ENCODE data around the gene PTPA.
A peak's percentile ranks its signal among the peaks of the same experiment; 100 is the strongest.

The PTPA gene

DNA sequence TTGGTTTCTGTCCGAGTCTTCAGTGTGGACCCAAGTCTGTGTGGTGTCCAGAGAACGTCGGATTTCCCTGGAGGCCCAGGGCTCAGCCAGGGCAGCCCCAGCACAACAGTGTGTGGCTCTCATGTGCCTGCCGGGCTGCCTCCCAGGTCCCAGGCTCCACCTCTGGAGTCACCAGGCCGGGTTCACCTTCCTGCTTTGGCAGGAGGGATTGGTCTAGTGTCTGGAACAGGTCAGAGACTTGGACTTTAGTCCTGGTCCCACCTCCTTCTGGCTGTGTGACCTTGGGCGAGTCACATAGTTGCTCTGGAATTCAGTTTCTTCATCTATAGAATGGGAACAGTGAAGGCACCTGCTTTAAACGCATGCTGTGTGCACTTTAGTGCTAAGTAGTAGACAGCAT lies 27.1 kb upstream of the PTPA start:
- DNase-seq = no peak

- DNase-seq = no peak
Observed at GRCh38 chr9:129089246-129089645, 22.0 kb upstream of the PTPA start.

DNA sequence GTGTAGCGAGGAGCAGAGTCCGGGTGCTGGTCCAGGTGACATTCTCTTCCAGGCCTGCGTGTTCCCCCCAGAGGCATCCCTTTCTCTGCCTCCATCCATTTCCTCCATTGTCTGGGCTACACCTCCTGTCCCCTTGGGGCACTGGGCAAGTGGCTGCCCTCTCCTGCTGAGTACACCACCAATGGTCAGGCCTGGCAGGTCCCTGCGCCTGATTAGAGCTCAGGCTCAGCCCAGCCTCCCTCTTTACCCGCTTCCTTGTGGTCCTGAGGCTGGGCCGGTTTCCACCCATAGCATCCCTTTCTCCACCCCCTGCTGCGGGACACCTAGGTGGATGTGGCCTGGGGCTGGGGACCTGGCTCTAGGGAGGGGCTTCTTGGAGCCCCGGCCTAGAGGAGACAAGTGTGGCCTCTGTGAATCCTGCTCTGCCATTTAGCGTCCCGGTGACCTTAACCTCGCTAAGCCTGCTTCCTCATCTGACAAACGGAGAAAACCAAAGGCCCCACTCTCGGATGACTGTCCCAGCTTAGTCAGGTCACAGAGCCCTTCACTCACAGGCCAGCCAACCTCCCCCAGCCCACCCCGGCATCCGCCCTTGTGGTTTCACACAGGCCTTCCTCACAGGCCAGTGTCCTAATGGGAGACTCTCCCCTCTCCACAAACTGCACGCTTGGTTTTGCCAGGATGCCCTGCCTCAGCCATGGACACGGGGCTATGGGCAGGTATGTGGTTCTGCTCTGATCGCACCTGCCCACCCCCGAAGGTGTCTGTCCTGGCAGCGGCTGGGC lies 17.4 kb upstream of the PTPA start:
- DNase-seq = no peak

GRCh38 chr9:129094387-129095169 lies 16.6 kb upstream of the PTPA start:
- no peak for DNase-seq

DNA sequence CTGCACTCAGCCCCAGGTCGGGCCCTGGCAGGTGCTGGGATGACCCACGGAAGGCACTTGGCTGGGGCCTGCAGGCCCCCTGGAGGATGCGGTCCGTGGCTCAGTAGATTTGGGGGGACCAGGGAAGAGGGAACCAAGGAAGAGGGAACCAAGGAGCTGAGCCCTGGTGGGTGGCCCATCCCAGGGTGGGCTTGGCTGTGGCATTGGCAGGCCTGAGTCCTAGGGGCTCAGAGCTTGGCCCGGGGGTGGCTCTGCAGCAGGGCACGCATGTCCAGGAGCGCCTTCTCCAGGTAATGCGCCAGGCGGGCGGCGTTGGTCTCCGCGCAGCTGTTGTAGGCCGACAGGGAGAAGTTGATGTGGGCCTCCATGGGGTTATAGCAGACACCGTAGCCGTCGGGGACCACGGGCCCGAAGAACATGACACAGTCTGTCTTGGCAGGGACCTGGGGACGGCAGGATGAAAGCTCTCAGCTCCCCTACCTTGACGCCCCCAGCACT lies 16.0 kb upstream of the PTPA start:
- DNase-seq = no peak

DNA sequence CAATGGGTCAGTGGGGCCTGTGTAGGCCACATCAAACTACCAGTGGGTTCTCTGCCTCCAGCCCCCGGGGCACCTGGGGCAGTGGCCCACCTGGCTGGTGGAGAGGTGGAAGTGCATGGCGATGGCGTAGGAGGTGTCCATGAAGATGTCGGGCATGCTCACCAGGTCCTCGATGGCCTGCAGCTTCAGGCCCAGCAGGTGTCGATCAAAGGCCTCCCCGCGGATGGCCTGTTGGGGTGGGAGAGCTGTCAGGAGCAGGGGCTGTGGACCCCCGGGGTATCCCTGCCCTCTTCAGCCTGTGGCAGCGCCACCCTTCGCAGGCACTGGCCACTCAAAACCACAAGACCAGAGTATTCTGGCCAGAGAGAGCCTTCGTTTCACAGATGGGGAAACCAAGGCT lies 15.3 kb upstream of the PTPA start:
- DNase-seq = no peak

DNA sequence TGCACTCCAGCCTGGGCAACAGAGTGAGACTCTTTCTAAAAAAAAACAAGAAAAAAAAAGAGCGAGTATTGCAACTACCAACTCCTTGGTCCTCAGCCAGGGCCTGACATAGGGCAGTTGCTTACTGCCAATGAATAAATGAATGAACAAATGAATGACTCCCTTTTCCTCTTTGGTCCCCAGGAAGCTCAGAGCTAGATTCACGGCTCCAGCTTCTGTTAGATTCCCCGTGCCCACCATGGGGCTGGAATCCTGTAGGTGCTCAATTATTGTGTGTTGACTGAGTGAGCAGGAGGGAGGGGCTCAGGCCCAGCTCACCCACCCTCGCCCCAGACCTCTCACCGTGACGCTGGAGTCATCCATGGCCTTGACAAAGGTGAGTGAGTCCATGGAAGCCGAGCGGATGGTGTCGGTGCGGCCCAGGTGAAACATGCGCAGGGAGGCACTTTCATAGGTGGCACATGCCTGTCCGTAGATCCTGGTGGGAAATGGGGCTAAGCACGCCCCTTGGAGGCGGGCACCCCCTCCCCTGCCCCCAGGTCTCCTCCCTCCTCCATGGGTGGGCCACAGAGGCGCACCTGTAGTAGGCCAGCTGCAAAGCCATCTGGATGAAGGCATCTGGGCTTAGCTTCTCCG lies 13.4 kb upstream of the PTPA start:
- DNase-seq = no peak

DNA sequence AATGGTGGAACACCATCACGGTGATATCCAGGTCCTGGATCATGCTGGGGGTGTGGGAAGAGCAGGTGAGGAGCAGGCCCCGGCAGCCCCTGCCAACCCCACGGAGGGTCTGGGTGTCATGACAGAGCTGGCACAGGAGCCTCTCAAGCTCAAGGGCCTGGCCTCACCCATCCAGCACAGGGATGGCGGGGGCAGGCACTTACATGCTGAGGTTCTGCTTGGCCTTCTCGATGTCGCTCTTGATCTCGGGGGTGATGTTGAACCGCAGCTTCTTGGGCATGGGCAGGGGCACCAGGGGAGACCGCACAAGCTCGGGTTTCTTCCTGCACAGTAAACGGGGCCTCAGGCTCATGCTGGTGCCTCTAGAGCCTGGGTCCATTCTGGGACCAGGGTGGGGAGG lies 12.9 kb upstream of the PTPA start:
- DNase-seq = no peak

DNA sequence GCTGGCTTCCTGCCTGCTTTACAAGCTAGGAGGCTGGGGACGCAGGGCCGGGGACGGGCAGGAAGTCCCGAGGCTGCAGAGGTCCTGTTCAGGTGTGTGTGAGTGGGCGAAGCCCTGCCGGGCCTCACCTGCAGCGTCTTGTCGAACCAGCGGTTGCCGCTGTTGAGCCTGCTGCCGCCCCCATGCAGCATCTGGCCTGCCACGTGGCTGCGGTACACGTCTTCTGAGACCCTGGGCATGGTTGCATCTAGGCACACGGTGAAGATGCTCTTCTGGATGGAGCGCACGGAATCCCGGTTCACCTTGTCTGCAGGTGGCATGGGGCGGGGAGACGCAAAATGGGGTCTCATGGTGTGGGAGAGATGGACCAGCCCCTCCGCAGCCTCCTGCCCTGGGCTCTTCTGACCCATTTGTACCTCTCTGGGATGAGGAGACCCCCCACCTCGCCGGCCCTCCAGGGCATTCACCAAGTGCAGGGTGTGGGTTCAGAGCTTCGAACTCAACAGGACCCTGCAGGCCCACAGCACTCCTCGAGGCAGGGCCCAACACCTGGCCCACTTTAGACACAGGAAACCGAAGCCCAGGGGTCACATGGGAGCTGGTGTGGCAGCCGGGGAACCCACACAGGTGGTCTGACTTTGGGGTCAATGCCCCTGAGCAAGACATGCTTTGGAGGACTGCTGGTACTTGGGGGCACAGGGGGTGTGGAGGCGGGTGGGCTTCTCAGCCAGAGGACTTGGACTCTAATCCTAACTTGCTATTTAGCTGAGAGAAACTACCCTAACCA lies 10.6 kb upstream of the PTPA start:
- DNase-seq = no peak

DNA sequence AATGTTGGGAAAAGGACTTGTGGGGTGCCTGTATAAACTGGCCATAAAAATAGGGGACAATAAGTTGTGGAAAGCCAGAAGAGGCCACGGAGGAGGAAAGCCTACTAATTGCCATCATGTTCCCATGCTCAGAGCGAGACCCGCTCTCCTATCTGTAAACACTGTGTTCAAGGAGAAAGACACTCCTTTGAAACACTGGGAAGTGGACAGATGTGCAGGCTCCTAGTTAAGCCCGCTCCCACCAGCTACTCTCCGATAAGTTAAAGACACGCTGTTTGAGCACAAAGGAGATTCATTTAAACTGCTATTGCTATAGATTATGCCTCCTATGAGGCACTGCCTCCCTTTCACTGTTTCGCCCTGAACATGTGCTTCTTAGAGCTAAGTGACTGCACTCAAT lies 9.9 kb upstream of the PTPA start:
- DNase-seq = no peak

DNA sequence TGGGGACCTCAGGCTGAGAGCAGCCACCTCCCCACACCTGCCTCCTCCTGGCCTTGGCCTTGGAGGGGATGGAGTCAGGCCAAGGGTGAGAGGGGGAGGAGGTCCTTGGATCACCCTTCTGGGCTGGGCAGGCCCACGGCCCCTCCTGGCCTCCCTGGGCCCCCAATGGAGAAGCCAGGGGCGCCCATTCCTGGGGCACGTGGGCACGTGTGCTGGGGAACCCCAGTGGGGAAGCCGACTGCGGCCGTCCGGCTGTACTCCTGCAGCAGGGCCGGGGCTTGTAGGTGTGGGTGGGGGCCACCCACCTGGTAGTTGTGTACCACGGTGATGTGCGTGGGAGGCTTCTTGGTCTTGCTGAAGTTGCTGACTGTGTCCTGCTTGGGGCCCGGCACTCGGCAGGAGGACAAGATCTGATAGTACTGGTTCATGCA lies 9.1 kb upstream of the PTPA start:
- DNase-seq = no peak

DNA sequence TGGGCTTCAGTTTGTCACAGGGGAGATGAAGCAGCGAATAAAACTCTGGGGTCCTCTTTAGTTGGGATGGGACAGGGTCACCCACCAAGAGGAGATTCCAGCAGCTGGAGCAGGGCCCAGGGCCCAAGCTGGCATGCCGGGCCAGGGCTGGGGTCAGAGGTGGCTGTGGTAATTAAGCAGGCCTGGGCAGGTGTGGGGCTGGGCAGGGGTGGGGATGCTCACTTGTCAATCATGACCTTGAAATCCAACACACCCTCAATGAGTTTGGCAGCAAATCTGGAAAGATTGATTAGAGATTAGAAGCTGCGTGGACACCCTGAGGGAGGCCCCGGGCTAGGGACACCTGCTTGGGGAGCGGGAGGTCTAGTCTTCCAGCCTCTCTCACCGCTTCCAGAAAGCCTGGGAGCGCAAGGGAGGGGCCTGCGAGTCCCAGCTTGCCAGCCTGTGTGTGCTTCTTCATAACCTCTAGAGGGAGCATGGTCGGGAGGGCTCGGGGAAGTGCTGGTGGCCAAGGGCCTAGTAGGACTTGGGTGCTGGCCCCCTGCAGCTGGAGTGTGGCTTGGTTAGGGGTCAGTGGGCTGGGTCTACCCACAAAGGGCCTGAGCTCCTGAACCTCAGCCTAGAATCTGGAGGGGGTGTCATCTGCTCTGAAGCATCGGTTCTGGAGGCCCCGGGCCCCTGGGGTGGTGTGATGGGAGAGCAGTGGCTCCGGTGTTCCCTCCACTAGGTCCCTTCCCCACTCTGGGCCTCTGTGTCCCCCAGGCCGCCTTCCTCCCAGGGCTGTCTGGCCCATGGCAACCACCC lies 8.2 kb upstream of the PTPA start:
- DNase-seq = peak; percentile 12 to 62 (median 43)

GRCh38 chr9:129103595-129103965 lies 7.6 kb upstream of the PTPA start:
- DNase-seq = no peak

GRCh38 chr9:129104051-129104450 lies 7.2 kb upstream of the PTPA start:
- no peak for DNase-seq

DNA sequence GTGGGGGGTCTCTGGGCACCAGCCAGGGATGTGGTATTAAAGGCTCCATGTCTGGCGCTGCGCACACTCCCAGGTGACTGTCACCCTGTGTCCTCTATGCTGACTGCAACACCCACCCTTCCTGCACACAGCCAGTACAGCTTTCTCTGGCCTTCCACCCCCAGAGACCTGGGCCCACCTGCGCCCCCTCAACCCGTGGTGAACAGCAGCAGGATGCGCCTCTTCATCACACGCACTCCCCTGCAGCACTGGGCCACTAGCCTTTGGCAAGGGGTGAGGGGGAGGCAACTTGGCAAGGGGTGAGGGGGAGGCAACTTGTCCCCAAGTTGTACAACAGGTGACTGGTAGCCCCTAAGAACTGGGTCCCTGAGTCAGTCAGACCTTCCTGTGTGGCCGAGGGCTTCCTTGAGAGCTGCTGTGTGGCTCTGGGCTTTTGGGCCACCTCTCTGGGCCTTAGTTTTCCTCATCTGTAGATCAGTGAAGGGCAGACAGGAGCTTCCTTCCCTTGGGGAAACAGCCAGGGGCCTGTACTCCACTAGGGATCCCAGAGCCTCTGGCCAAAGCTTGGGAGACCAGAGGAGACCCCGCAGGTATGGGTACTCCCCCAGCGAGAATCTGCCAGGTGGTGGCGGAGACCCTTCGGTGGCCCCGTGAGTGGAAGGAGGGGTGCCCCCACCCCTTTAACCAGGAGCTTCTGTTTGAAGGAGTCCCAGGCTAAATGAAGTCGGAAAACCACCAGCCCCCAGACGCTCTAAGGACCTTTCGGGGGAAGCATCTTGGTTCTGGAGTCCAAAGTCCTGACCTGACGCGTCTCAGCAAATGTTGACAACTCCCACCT lies 5.1 kb upstream of the PTPA start:
- no peak for DNase-seq

- no peak for DNase-seq
Observed at GRCh38 chr9:129107651-129108050, 3.6 kb upstream of the PTPA start.

GRCh38 chr9:129108083-129108804 lies 3.0 kb upstream of the PTPA start:
- DNase-seq = no peak

DNA sequence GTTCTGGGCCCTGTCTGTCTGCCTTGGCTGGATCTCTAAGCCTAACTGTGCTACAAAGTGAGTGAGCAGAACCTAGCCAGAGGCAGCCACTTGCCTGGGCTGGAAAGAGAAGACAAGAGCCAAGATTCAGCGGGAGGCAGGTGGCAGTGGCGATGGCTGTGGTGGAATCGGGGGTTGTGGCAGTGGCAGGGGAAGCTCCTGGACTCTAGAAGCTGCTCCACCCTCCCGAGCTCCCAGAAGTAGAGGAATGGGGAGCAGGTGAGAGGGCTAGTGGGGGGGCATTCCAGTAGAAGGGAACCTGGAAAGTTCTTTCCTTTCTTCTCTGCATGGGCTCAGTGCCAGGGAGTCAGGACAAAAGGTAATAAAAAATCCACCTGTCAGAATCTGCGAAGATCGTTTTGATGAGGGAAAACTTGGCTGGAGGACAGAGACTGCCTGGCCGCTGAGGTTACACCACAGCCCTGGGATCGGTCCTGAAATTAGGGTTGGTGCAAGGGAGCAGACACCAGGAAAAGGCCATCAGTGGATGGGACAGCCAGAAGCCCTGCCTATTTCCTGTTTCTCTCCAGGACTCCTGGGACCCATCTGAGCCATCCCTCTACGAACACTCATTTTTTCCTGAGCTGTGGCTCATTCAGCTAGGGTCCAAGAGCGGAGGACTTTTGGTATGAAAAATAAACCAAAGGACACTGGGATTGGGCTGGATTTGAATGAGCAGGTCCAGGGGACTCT lies 2.2 kb upstream of the PTPA start:
- no peak for DNase-seq

DNA sequence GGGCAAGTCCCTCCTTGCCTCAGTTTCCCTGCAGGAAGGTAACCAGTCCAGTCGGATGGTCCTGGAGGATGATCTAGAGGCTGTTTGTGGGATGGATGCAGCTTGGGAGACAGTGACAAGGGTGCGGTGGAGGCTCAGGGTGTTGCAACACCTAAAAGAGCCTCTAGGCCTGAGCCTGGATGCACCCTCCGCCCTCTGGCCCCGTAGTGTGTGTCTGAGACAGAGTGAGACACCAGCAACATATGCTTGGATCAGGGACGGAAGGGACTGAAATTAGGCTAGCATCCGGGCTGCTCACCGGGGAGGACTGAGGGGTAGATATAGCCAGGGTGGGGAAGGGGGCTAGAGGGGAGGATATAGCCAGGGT lies 1.7 kb upstream of the PTPA start:
- no peak for DNase-seq
